Measurements from ENCODE around the gene SHISA4.

- no peak for TF ChIP-seq CTCF (IDR thresholded peaks at IDR 0.05; ENCODE audit: borderline replicate concordance, extremely low read depth, low read length, poor library complexity, severe bottlenecking)
- no peak for TF ChIP-seq EZH2 (IDR thresholded peaks at IDR 0.05; ENCODE audit: borderline replicate concordance, low read depth, low read length, severe bottlenecking)
Observed at GRCh38 chr1:201859424-201859823, 29.3 kb upstream of the SHISA4 start.

Data from DND-41 (cell line).